NCI-H128 (cell line): Measurements from ENCODE around the gene OSBPL3.

Experiments used
- DNase-seq: peaks from one replicate; lab custom pipeline; 2025; ENCODE audit not compliant: unreplicated experiment; lab: John Stamatoyannopoulos, UW

OSBPL3 gene

DNA sequence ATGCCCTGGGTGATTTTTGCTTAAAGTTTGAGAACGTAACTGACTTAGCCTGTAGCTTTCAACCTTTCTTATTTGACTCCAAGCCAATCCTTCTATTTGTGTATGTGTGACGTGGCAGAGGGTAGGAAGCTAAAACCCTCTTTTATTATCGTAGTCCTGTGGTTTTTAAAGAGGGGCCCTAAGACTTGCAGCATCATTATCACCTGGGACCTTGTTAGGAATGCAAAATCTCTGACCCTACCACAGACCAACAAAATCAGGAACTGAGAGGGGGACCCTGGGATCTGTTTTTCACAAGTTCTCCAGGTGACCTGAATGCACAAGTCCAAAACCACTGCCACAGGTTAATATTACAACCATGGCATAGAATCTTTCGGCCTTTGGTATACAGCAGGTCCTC lies 80.1 kb downstream of the OSBPL3 start:
- DNase-seq = no peak

DNA sequence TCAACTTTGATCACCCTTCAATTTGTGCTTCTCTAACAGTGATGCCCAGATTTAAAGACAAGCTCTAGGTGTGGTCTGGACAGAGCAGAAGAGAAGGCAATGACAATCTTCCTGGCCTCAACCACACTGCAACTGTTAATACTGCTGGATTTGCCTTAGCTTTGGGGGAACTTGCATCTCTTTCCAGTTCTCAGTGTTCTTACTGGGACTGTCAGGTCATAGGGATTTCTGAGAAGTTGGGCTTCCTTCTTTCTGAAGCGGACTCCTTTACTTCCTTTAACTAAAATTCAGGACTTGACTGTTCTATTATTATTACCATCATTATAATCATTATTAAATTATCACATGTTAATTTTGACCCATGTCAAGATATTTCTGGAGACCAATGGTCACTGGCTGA lies 80.8 kb downstream of the OSBPL3 start:
- no peak for DNase-seq

DNA sequence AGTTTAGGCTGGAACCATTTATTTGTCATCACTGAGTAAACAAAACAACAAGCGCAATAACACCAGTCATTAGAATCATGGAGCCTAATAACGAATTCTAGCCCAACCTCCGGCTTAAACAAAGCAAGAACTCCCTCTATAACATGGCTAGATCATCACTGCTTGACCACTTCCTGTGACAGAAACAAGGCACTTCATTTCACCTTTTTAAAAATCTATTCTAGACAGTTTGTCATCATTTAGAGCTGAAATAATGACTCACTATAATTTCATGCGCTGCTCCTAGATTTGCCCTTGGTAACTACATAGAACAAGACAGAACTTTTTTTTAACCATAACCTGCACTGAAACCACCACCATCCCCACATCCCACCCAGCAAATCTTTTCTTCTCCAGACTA lies 81.3 kb downstream of the OSBPL3 start:
- DNase-seq = no peak

DNA sequence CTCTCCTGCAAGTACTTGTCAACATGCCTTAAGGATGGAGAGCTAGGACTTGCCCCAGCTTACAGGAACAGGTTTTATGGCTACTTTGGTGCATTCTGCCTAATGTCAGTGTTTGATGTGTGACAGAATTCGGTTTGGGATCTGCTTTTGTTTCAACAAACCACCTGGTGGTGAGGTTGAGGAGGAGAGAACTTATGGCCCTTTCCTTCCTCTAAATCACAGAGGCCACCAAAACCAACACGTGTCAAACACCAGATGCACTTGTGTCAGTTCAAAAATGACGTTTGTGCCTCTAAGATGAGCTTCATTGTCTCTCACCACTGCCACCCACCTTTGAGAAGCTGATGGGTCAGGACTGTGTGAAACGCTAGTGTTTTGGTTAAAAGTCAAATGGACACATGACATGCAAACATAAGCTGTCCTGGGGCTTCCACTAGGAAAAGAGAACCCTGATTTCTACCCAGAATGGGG lies 83.9 kb downstream of the OSBPL3 start:
- DNase-seq = no peak

DNA sequence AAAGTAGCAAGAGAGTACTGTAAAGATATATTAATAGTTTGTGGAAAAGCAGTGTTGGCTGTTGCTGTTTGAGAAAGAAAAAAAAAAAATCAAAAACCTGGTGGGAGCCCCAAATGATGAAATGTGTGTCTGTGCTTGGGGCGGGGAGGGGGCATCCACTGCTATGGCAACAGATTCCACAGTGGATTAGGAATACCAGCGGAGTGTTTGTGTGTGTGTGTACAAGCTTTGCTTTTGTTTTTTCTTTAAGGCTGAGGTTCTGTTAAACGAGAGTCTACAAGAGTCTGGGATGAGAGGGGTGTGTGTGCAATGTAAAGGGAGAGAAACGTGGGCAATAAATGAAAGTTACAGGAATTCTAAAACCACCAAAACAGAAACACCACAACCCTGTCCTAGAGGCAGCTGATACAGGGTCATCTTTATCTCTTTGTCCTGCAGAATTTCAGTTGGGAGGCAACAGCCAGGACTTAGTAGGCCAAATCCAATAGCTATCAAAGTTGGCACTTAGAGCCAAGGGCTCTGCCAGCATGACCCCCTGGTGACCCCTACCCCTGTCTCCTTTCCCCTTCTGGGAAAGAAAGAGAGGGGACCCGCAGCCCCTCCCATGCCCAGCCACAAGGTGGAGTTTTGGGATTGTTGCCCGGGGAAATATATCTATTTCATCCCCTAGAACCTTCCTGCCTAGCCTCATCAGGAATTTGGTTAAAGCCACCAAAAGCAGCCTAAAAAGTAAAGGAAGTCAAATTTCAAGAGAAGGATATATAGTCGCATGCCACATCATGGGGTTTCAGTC lies 85.4 kb downstream of the OSBPL3 start:
- DNase-seq = no peak

DNA sequence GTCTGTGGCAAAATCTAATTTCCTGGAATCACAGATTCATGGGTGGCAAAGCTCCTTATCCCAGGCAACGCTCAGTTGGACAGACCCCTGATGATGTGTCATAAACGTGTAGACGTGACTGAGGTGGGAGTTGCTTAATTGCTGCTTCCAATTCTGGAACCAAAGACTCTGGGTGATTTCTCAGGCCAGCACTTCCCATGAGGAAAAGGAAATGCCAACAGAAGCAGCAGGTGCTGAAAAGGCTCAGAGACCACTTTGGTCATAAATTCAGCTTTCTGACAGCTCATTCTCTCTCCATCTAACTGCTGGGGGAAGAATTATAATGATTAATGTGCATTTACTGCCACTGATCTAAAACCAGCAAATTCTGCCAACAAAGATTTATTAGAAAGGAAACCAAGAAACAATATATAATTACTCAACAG lies 88.7 kb downstream of the OSBPL3 start:
- no peak for DNase-seq

DNA sequence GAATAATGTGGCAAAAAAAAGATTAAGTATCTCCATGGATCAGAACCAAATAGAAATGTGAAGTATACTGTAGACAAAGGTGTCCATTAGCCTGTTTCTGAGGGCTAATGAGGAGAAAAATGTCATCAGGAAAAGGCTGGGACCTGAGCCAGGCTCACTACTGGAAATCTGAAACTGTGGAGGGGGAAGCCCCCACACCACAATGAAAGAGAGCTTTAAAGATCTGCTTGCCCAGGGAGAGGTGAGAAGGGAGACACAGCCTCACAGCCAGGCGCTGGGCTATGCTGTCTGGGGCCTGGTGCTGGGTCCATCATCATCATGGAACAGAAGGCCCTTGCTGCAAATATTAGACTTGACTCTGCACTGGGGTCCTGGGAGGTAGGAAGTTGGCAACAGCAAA lies 90.4 kb downstream of the OSBPL3 start:
- DNase-seq = no peak

DNA sequence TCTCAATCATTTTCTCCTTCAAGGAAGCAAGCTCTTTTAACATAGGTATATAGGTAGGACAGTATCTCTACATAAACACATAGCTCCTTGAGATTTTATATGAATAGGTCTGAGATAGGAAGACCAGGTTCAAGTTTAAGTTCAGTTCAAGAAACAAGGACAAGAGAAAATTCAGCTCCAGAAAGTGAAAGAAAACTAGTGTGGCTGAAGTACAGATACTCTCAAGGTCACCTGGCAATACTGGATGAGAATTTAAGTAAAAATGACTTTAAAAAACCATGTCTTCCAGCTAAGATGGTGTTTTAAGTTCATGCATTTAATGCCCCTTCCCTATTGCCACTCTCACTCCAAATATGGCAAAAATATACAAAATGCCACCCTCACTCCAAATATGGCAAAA lies 91.3 kb downstream of the OSBPL3 start:
- no peak for DNase-seq

DNA sequence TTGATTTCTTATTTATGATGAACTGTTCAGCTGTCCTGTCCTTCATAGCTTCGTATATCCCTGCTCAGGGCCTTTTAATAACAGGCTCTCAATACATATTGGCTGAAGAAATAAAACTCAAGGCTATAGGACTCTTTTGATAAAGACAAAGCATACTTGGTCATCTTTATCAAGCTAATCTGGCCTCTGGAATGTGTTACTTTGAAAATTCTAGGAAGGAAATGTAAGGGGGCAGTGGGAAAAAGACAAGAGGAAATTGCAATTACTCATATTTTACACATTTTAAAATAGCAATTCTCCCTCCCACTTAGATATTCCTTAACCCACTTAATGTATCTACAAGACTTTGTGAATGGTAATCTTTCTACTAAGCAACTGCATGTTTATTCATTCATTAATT lies 94.3 kb downstream of the OSBPL3 start:
- no peak for DNase-seq

DNA sequence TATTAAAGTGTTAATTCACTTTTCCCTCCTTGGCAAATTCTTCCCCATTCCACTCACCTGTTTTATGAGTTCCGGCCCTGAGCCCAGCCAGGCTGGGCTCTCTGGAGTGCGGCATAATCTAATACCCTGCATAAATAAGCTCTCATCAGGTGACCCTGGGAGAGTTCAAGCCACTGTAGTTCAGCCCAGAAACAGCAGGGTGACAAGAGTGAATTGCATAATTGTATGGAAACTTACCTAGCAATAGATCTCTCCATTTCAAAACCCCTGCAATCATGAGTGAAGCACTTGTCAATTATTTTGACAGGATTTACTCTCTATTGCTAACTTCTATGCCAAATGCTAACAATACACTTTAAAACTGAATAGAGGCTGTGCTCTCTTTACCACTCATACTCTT lies 94.7 kb downstream of the OSBPL3 start:
- no peak for DNase-seq

DNA sequence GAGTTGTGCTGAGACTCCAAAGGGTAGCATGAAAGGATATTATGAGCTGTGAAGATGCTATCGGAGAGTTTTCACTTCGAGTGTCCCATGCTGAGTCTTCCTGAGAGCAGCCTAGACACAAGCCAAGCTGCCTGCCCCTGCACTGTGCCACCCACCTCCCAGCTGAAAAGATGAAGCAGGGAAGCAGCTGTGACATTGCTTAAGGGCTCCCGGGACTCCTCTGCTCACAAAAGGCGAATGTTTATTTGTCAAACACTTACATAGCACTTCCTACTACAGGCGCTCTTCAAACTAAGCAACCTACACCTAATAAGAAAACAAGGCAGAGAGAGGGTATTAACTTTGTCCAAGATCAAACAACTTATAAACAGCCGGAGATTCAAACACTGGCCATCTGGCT lies 95.6 kb downstream of the OSBPL3 start:
- no peak for DNase-seq

DNA sequence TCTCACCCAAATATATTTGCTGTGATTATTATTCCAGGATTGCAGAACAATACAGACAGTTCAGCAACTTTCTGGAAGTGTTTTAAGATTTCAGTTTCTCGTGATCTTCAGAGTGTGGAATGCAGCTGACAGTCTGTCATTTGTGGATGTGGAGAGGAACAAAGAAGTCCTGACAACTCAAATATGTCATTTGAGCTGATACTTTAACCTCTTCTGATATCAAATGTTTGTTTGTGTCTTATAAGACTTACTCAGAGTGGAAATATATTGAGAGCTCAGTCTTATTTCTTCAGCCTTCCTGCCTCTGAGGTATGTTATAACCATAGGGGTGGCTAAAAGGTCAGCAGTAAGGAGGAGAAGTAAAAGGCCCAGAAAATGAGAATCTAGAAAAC lies 96.4 kb downstream of the OSBPL3 start:
- DNase-seq = no peak

DNA sequence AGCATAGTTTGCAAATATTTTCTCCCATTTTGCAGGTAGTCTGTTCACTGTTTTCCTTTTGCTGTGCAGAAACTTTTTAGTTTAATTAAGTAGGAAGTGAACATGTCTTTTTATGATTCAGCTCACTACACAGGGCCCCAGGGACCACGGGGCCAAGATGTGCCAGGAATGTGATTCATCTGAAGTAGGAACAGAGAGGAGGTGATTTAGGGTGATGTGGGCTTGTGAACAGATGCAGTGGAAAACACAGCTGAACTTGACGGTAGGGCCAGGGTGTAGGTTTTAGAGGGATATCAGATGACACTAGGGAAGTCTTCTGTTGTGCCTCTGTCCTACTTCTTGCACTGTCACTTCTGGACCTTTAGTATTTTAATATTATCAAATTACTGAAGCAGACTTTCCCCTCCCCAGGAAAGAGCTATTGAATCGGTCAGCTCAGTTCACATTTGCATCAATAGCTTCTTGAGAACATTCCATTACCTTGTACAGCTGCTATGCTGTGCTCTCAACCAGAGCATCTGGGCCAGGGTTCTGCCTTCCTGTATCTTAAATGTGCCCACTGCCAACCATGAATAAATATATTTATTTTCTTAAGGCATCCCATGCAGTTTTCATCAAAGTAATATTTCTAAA lies 96.9 kb downstream of the OSBPL3 start:
- no peak for DNase-seq

DNA sequence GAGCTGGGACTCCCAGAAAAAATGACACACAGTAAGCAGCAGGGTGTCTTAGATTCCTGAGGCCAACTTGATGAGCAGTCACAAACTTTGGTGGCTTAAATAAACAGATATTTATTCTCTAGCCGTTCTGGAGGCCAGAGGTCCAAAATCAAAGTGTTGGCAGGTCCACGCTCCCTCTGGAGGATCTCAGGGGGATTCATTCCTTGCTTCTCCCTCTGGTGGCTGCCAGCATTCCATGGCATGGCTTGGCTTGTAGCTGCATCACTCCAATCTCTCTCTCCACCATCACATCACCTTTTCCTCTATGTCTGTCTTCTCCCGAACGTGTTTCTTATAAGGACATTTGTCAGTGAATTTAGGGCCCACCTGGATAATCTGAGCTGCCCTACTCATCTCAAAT lies 98.4 kb downstream of the OSBPL3 start:
- DNase-seq = no peak

DNA sequence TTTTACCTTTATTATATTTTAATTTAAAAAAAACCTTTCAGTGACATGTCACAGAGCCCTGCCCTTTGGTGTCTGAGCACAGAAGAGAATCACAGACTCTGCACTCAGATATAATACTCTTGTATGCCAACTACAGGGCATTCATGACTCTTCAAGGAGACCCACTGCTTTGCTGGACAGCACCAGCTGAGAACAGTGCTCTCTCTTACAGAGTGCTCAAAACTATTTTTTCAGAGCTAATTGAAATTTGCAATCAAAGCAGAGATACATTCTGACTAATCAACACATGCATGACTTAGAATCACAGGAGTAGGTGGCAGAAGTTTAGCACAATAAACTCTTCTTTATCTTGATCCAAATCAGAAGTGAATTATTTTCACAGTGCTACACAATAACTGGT lies 99.1 kb downstream of the OSBPL3 start:
- DNase-seq = no peak

DNA sequence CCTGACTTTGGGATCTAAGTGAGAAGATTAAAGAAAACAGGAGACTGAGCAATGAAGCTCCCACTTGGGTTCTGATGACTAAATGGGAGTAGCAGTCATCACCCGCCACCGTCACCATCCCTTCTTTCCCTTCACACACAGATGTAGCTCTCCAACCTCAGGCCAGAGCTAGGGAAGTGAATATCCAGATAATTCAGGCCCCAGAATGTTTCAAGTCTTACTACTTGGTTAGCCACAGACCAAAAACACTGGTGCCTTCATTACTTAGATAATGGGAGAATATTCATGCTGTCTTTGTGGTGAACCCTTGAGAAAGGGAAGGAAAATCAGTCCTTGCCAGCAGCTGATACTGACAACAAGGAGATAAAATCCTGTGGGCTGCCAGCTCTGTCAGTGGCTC lies 100.7 kb downstream of the OSBPL3 start:
- no peak for DNase-seq

DNA sequence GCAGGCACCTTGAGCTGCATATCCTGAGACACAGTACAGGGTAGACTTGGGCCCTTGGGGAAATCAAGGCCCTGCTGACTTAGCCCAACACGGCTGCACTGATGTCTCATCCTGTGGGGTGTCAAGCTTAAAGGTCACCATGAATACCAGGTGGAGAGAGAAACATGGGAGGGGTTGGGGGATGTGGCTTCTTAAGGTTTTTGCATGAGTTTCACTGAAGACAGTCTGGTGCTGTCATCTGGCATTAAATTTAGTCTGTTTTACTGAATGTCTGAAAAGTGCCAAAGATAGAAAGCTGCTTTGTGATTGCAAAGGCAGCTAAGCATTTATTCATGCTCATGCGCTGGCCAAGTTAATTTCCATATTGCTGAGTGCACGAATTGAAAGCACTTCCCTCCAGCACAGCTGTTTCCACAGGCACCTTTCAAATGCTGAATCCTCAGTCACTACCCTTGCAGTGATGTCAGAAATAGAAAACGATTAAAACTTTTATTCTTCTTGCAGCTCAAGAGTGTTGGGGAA lies 102.1 kb downstream of the OSBPL3 start:
- DNase-seq = no peak

DNA sequence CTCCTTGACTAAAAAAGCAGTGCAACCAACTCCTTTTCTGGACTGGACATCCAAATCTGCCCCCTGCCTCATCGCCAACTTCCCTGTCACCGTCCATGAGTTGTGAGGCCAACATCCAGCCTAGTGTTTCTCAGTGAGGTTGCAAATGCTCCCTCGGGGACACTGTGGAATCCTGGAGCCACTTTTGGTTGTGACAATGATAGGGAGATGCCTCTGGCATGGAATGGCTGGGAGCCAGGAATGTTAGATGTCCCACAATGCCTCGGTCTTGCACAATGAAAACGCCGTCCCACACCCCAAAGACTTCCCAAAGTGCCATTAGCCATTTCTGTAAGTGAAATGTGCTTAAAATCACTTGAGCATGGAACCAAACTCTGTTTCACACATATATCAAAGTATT lies 105.2 kb downstream of the OSBPL3 start:
- DNase-seq = no peak

DNA sequence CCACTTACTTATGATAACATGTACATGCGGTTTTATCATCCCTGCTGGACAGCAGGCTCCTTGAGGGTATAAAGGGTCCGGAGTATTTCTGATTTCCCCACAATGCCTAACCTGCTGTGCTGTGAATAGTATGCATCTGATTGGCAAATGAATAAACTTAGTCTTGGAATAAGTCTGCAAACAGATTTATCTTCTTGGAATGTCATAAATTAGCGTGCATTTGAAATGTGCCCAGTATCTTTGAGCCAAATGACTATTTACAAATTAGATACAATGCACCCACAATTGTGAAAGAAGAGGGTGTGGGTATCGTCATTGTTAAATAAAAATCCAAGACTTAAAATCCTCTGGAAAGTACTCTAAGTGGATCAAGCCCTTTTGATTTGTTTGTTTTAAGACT lies 106.0 kb downstream of the OSBPL3 start:
- no peak for DNase-seq

DNA sequence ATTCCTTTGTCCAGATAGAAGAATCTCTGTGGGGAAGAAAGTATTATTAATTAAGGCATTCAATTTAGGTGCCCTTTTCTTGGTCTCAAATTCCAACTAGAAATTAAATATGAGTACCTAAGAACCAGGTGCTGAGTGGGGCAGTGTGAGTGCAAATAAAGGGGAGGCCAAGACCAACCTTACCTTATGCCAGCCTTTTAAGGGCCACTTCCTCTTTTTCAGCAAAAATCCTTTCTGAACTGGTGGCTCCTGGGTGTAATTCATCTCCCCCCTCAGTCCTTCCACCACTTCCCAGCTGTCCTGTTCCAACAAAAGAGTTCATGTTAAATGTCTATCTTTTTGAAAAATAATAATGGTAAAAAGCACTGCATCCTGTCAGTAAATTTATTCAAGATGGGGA lies 108.2 kb downstream of the OSBPL3 start:
- DNase-seq = no peak

DNA sequence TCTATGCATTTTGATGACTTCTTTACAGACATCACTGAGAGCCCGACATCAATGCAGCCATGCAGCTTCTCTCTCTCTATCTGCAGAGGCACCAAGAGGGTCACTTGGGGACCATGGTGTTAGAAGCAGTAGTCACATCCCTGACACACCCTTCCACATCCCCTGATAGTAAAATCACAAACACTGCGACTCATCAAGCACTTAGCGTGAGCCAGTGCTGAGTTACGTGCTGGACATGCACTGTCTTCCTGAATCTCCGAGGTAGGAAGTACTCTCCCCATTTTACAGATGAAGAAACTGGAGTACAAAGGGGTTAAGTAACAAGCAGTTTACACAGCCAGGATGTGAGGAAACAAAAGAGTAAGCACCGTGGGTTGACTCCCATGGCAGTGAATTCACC lies 109.2 kb downstream of the OSBPL3 start:
- no peak for DNase-seq

DNA sequence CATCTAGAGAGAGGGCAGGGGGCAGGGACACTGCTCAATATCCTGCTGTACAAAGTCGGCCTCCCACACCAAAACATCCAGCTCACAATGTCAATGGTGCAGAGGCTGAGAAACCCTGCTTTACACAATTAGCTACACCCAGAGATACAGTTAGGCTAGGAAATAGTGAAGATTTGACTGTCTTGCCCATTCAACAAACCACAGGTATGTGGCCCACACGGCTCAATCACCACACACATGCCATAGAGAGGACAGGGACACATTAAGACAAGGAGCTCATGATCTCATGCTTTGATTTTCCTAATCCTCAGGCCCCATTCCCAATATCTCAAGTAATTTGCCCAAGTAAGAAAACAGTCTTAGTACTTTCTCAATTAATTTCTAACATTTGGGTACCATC lies 110.4 kb downstream of the OSBPL3 start:
- no peak for DNase-seq

DNA sequence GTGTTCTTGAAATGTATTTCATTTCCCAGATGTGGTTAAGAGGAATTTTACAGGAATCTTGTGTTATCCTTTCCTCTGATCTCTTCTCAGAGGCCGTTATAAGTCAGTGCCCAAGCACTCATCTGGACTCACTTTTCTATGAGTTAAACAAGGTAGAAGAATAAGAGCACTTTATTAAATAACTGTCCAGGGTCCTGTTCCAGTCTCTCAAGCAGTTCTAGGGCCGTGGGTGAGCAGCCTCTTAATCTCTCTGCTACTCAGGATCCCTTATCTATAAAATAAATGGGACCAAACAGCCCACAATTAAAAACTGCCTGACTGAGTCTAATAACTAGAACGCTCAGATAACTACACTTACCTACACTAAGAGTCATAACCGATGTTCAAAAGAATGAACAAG lies 111.2 kb downstream of the OSBPL3 start:
- no peak for DNase-seq
